Middle frontal gyrus (tissue), 1 donor: ENCODE data around the gene ANKRD2.
"Not testable (repeated sequence)": the region's sequence is repeated elsewhere in the genome, so short reads cannot be mapped to it uniquely, and the experiment has no call there.

Source experiments
- DNase-seq: peaks from one replicate; pipeline ENCODE4 v3.0.0-alpha.2; 2015; ENCODE audit warnings: low spot score; ENCODE audit errors: extremely low spot score

ANKRD2 gene, protein sequence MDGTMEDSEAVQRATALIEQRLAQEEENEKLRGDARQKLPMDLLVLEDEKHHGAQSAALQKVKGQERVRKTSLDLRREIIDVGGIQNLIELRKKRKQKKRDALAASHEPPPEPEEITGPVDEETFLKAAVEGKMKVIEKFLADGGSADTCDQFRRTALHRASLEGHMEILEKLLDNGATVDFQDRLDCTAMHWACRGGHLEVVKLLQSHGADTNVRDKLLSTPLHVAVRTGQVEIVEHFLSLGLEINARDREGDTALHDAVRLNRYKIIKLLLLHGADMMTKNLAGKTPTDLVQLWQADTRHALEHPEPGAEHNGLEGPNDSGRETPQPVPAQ

DNA sequence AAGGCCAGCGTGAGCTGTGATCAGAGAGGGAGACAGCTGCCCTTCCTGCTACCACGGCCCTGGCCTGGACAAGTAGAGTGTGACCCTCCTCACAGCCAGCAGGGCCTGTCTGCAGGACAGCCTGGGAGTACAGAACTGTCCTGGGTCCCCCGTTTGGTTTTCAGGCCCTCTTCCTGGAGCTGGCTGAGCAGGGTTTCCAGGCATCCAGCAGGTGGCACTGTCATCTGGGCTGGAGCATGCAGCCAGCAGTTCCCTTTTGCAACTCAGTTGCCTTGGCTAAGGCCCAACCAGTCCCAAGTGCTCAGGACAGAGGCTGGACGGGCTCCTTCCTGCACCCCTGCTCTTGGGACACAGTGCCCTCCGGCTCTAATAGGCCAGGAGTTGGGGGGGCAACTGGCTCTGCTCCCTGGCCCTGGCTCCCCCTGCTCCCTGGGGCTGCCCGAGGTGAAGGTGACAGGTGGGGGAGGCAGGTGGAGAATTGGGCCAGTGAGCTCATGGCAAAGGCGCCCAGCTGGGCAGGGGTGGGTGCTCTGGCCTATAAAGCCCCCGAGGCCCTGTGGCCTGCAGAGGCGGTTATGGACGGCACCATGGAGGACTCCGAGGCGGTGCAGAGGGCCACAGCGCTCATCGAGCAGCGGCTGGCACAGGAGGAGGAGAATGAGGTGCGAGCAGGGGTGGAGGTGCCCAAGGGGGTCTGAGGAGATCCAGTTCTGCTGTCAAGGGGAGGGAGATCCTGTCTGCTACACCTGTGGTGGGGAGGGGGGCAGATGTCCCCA lies at the start of gene ANKRD2:
Gene ANKRD2, plus strand, starts transcription at position 566 of the 776 bp plus-strand sequence. Its CDS starts 10 bp downstream, at position 576.
- DNase-seq: peak; percentile 71

DNA sequence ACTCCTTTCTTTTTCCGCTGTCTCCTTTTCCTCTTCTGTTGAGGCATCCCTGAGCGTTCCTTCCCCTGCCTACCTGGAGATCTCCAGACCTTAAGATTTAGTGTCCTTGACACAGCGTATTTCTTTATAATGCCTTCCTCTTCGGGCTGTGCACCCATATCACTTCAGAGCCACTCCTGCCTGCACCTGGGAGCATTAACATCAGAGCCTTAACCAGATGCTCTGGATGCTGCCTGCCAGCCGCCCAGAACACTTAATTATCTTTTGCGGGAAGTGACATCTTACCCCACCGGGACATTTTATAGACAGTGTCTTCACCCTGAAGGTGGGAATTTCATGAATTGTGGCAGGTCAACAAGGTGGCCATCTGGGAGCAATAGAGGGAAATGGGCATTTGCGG lies 49.6 kb upstream of the ANKRD2 start:
- DNase-seq: no peak

DNA sequence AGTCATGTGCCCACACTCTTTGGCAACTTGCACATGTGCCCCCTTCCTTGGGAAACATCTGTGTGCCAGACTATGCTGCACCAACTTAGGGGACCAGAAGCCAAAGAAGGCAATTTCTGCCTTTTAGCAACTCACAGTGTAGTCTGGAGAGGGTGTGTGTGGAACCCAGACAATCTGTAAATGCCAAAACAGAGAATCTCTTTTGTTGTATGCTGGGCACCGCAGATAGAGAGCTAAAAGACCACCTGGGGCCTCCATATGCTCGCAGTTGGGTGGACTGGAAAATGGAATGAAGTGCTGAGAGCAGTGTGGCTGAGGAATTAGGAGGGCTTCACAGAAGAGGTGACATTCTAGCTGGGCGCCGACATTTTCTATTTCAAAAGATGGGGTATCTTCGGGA lies 47.5 kb upstream of the ANKRD2 start:
- no peak for DNase-seq

DNA sequence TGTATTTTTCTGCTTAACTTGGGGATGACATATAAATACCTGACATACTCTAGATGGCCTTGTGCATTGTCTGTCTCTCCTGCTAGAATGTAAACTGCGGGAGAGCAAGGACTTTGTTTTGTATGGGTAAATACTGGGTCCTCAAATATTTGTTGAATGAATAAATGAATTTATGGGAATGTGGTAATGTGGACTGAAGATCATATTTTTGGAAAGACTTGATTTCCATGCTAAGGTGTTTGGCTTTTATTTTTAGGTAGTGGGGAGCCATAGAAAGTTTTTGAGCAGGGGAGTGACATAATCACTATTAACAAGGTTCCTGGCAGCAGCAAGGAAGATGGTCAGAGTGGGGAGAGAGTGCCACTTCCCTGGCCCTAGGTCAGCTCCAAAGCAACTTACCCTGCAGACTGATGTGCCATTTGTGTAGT lies 46.9 kb upstream of the ANKRD2 start:
- no peak for DNase-seq

DNA sequence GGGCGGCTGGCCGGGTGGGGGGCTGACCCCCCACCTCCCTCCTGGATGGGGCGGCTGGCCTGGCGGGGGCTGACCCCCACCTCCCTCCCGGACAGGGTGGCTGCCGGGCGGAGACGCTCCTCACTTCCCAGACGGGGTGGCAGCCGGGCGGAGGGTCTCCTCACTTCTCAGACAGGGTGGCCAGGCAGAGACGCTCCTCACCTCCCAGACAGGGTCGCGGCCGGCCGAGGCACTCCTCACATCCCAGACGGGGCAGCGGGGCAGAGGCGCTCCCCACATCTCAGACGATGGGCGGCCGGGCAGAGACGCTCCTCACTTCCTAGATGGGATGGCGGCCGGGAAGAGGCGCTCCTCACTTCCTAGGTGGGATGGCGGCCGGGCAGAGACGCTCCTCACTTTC lies 43.7 kb upstream of the ANKRD2 start:
- not testable (repeated sequence) for DNase-seq

DNA sequence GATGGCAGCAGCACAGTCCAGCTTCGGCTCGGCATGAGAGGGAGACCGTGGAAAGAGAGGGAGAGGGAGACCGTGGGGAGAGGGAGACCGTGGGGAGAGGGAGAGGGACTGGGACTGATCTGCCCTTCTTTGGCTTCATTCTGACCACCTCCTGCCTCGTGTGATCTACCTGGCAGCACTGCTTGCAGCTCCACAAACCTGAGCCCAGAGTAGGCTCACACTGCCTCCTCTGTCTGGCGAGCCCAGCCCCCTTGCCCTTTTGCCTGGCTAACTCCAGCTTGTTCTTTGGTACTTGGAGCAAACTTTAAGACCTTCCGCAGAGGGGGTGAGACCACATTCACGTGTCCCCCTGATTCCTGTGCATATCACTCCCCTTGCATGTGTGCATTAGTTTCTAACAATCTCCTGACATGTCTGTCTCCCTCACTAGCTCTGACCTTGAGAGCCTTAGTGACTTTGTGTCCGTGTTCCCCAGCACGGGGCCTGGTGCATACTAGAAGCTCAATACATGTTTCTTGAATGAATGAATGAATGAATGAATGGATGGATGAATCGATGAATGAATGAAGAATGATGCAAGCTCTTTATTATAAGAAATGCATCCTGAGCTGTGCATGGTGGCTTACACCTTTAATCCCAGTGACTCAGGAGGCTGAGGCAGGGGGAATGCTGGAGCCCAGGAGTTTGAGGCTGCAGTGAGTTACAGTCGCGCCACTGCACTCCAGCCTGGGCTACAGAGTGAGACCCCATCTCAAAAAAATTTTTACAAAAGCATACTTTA lies 42.7 kb upstream of the ANKRD2 start:
- no peak for DNase-seq

DNA sequence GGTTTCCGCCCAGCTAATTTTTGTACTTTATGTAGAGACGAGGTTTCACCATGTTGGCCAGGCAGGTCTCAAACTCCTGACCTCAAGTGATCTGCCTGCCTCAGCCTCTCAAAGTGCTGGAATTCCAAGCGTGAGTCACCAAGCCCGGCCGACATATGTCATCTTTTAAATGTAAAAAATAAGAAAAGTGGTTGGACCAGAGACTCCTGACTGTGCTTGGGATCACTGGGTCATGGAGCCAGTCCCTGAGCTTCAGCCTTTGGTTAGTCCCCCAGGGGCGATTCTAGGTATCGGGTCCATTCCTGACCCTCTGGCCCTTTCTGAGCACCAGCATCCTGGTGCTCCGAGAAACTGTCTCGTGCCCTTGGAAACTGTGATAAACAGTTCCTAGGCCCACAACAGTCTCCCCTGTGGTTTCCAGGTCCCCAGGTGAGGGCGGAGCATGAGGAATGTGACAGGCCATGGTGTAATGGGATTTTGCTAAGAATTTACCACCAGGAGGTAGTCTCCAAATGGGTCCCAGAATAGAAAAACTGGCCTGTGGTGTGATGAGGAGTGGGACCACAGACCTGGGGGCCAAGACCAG lies 41.1 kb upstream of the ANKRD2 start:
- DNase-seq: no peak

DNA sequence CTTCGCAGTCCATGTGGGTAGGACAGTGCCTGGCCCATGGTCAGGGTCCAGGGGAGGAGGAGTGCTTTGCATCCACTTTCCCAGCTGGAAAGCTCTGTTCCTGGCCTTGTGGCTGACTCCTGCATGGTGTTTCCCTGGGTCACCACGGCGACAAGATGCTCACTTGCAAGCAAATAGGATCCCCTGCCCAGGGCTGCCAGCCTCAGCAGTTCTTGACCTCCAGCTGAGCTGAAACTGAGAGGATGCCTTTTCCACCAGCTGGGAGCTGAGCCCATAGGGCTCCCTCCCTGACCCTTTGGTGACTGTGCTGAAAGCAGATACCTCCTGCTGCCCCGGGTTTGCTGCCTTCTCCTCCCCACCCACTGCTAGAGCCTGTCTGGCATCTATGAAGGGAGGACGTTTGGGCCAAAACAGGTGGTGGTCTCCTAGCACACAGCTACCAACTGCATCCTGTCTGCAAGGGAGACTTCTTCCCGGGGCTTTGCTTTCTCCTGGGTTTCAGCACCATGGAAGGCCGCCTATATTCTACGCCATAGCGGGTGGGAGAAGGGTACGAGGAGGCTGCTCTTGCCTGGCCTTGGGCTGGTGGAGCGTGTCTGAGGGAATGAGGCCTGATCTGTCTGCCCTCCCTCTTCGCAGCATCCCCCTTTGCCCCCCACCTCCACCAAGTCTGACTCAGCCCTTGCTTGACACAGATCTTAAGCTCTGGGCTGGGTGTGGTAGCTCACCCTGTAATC lies 39.5 kb upstream of the ANKRD2 start:
- DNase-seq: no peak

DNA sequence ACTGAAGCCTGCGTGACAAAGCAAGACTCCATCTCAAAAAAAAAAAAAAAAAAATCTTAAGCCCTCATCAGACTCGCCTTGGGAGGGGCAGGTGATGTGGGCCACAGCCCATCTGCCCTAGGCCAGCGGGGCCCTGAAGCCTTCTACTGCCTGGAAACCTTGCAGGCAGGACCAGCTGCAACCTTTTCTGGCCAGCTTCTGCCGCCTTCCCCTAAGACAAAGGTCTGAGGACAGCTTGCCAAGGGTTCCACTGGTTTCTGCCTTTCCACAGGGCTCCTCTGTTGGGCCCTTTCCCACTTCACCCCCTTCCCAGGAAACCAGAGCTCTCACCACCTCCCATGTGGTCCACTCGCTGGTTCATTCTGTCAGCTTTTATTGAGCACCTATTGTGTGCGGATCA lies 38.7 kb upstream of the ANKRD2 start:
- no peak for DNase-seq

DNA sequence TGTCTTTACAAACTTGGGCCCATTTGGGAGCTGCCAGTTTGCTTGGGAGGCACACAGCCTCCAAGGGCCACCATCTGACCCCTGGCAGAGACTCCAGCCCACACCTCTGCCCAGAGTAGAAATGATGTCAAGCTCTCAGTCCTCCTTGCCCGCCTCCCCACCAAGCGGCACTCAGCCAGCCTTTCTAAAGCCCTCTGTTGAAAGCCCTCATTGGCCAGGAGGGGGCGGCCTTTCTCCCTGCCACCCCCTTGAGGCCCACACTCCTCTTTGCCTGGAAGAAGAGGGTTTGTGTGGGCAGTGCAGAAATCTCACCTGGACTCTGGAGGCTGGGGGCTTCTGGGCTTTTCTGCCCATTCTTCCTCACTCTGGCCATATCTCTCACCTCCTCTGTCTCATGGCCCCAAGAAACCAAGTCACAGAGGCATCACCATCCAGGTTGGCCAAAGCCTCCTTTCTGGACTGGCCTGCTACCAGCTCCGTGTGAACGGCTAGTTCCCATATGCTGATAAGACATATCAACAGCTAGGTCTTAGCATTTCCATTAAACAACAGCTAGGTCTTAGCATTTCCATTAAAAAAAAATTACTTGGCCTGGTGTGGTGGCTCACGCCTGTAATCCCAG lies 37.7 kb upstream of the ANKRD2 start:
- DNase-seq: no peak

DNA sequence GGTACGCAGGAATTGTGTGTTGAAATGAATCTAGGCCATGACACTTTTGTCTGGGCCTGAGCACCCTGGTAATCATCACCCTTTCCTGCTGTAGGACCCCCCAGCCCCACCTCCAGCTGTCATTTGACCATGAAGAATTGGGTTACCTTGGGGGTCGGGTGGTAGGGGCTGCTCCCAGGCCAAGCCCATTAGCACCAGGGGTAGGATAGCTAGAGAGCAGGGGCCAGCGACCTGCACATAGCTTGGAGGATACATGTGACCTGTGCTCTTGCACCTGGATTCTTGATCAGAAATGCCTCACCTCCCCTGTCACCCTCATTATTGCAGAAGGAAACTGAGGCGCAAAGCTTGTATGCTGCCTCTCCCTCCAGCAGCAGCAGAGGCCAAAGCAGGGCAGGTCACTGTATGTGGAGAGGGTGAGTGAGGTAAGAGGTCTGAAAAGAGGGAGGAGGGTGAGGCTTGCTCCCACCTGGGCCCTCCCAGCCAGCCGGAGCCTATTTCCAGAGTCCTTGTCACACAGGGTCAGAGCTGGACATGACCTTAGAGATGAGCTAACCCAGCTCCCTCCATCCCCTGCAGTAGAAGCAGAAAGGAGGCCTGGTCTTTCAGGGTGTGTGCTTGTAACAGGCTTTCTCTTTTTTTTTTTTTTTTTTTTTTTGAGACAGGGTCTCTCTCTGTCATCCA lies 35.3 kb upstream of the ANKRD2 start:
- DNase-seq: no peak

DNA sequence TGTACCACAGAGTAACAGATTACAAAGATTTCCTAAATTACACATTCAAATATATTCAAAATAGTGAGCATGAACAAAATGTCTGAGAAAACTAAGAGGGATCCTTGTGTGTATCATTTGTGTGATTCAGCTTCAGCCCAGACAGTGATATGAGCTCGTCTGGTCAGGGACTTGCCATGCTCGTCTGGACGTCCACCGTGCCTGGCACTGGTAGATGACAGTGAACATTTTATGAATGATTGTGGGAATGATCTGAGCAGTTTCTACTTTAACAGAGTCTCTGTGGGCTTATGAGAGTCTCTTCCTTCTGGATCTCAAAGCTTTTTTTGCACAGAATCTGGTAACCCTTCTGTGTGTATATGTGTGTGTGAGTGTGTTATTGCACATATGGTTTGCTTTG lies 34.2 kb upstream of the ANKRD2 start:
- no peak for DNase-seq

DNA sequence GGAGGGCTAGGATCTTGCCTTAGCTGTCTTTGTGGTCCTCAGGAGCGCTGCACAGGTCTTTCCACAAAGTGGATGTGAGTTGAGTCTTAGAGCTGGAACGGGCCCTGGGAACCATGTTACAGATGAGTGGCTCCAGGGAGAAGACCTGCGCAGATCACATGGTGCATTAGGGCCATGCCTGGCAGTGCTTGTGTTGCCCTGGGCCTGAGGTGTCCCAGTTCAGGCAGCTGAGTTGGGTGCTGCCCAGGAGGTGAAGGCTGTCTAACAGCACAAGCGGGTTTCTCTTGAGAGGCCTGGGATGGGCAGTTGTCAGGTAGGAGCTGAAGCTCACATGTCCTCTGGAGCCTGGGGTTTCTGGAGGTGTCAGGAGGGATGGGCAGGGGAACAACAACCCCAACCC lies 33.7 kb upstream of the ANKRD2 start:
- no peak for DNase-seq

DNA sequence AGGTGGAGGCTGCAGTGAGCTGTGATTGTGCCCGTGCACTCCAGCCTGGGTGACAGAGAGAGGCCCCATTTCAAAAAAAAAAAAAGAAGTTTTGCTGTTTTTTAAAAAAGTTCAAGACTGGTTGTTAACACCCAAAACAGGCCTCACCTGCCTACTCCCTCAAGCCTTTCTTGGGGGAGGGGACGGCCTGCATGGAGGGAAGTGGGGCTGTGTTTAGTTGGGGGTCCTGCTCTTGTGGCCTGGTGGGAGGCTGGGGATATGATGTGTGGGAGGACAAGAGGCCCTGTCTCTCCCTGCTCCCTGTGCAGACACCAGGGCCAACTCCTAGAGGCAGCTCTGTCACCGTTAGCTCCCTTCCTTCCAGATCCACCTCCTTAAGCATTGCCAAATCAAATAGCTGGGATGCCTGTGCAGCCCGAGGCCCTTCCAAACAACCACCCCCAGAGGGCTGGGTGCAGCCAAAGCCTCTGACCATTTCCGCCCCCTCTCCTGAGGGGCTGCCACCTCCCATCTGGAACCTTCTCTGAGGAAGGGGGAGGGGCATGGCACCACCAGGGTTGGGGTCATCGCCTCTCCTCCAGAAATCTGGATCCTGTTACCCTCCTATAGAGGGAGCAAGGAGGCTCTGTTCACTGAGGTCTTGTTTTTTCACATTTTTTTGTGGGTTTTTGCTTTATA lies 32.9 kb upstream of the ANKRD2 start:
- DNase-seq: no peak

DNA sequence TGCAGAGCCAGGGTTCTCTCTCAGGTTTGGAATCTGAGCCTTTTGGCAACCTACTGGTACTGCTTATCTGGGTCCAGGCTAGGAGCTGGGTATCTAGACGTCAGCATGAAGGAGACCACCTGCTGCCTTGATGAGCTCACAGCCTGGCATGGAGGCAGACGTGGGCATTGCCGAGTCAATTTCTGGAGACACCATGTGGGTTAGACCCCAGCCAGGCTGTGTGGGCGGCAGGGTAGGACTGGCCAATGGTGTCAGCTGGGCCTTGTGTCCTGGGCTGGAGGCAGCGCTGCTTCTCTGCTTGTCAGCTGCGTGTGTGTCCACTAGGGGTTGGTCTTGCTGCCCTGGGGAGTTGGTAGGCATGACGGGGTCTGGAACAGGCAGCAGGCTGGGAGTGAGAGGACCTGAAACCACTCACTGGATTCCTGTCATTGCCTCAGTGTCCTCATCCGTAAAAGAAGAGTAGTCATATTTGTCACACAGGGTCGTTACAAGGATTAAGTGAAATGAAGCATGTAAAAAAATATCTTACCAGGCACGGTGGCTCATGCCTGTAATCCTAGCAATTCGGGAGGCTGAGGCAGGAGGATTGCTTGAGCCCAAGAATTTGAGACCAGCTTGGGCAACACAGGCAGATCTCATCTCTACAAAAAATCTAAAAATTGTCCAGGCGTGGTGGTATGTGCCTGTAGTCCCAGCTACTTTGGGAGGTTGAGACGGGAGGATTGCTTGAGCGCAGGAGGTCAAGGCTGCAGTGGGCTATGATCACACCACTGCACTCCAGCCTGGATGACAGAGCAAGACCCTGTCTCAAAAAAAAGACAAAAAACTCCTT lies 31.7 kb upstream of the ANKRD2 start:
- no peak for DNase-seq

DNA sequence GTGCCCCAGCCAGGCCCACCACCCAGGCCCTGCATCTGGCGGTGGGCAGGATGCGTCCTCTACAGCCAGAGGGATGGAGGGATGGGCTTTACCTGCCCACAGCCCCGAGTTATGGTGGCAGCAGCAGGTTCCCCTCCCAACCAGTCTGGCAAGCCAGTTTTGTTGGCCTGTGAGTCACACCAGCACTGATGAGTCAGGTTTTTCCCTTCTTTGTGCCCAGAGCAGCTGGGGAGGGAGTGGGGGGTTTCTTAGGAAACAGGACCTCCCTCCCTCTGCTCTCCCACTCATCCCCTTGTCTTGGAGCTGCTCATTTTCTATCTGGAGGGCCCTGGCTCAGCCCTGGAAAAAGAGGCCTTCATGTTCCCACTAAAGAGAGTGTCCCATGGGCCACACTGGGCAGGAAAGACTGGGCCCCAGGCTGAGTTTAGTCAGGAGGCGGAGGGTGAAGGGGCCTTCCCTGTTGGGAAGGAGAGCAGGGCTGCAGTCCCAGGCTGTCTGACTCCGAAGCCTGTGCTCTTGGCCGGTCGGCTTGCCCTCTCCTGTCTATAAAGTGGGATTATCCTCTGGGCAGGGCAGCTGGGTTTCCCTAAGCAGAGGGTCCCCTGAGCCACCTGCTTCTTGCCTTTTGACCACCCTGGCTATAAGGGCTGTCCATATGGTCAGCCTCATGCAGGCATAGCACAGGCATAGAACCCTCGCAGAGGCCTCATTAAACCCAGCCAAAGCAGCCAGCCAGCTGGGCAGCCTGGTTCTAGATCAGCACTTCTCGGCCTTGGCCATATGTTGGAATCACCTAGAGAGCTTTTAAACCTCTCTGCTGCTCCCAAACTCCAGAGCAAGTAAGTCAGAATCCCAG lies 30.2 kb upstream of the ANKRD2 start:
- DNase-seq: peak; percentile 6

DNA sequence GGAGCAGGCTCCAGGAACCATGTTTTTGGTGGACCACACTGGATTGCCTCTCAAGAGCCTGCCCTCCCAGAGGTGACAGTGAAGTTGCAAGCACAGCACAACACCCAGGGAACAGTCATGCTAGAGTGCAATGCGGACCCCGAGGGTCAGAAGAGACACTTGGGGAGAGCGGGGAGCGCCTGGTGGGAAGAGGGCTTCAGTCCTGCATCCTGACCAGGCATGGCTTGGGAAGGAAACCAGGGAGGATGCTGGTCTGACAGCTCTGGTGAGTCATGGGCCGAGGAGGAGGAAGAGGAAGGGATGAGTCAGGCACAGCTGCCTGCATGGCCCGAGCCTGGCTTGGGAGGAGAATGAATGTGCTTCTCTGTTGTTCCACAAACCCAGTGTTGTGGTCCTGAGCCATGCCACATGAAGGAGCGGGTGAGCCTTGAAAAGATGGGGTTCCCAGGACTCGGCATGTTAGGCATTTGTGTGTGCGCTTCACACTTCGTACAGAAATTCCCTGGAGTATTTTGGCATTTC lies 29.5 kb upstream of the ANKRD2 start:
- peak; percentile 76 for DNase-seq
